ENCODE results near the gene TSPAN31. TPM values are rescaled to one million over a fixed set of nuclear protein-coding genes. Genes with fewer than 3 reads are reported as not detected.
A peak's percentile ranks its signal among the peaks of the same experiment; 100 is the strongest.

The TSPAN31 gene
- total and polyA plus RNA-seq, 9 of the 15 experiments (the other 6 are each of a cell fraction or from before 2014, with no cell fraction given): 11.3 to 26.4 (median 14.3) TPM

- TF ChIP-seq GTF3C2 (IDR thresholded peaks at IDR 0.05; ENCODE audit: borderline replicate concordance, extremely low read depth, insufficient read length) (no peak), GMEB1 (CRISPR knock-in tag; IDR thresholded peaks at IDR 0.05) (peak; percentile 72), POLR2H (tag; IDR thresholded peaks at IDR 0.05; ENCODE audit: low read depth) (peak; percentile 88), SAP30 (IDR thresholded peaks at IDR 0.05; ENCODE audit: borderline replicate concordance, insufficient read depth, low read depth, low read length, poor library complexity, severe bottlenecking) (peak; percentile 71), ZNF140 (CRISPR knock-in tag; IDR thresholded peaks at IDR 0.05) (no peak), ZNF354B (CRISPR knock-in tag; IDR thresholded peaks at IDR 0.05) (no peak), POU5F1 (IDR thresholded peaks at IDR 0.05; ENCODE audit: borderline replicate concordance, low read depth, low read length, partially characterized antibody) (peak; percentile 14), ZNF707 (CRISPR knock-in tag; conservative IDR thresholded peaks at IDR 0.05) (no peak), MAFG (tag; conservative IDR thresholded peaks at IDR 0.05) (0 out of 2 replicates have a peak, but pooled peaks have one; percentile 24), PBX2 (CRISPR knock-in tag; IDR thresholded peaks at IDR 0.05; ENCODE audit: low read depth) (no peak), PBX2 (tag; conservative IDR thresholded peaks at IDR 0.05; ENCODE audit: low read depth) (no peak), GTF2F1 (IDR thresholded peaks at IDR 0.05; ENCODE audit: low read depth, low read length) (no peak), SAFB (IDR thresholded peaks at IDR 0.05; ENCODE audit: borderline replicate concordance, low read depth, low read length) (no peak), ZC3H11A (IDR thresholded peaks at IDR 0.05; ENCODE audit: low read depth, low read length) (no peak), TAL1 (IDR thresholded peaks at IDR 0.05) (peak; percentile 24), SMARCC2 (IDR thresholded peaks at IDR 0.05; ENCODE audit: low read depth) (0 out of 2 replicates have a peak, but pooled peaks have one; percentile 40), TAF7 (tag; IDR thresholded peaks at IDR 0.05) (no peak; the same call in none of the 2 replicates), ZNF134 (CRISPR knock-in tag; conservative IDR thresholded peaks at IDR 0.05) (no peak; the same call in 1 of the 2 replicates), NUFIP1 (IDR thresholded peaks at IDR 0.05; ENCODE audit: partially characterized antibody) (peak; percentile 38), ZC3H4 (CRISPR knock-in tag; IDR thresholded peaks at IDR 0.05; ENCODE audit: borderline replicate concordance) (0 out of 2 replicates have a peak, but pooled peaks have one; percentile 35), SLC30A9 (CRISPR knock-in tag; IDR thresholded peaks at IDR 0.05) (no peak)
Observed at GRCh38 chr12:57751788-57752667, 7.2 kb downstream of the TSPAN31 start, which contains the start of gene CDK4 (continued).

Measured in K562 (cell line).